WERI-Rb-1 (cell line): ENCODE results near the gene MGAT5.

Experiments
- DNase-seq: peaks from one replicate; pipeline ENCODE4 v3.0.0-alpha.2; 2020
- H3K27ac ChIP-seq: fragments of 250-450 bp; sonication (Bioruptor Pico); 2 replicates; pipeline ENCODE4 v1.5.1; 2020; ENCODE audit warnings: mild to moderate bottlenecking, moderate library complexity
- H3K27me3 ChIP-seq: fragments of 250-450 bp; sonication (Bioruptor Pico); 2 replicates; pipeline ENCODE4 v1.5.1; 2021; ENCODE audit warnings: mild to moderate bottlenecking, low read depth, moderate library complexity; ENCODE audit not compliant: insufficient read depth, severe bottlenecking
- H3K36me3 ChIP-seq: fragments of 250-450 bp; sonication (Bioruptor Pico); 2 replicates; pipeline ENCODE4 v1.5.1; 2020; ENCODE audit warnings: mild to moderate bottlenecking, moderate library complexity
- H3K4me3 ChIP-seq: 2 replicates; pipeline ENCODE4 v1.5.1; 2011; ENCODE audit warnings: low read depth, mild to moderate bottlenecking, control low read depth, low read length
- H3K9me3 ChIP-seq: fragments of 250-450 bp; sonication (Bioruptor Pico); 2 replicates; pipeline ENCODE4 v1.5.1; 2021; ENCODE audit warnings: mild to moderate bottlenecking, moderate library complexity; ENCODE audit not compliant: severe bottlenecking
- CTCF ChIP-seq: IDR thresholded peaks from 2 replicates; pipeline ENCODE4 v1.5.1; 2011; ENCODE audit warnings: low read depth, mild to moderate bottlenecking, control low read depth, inconsistent platforms, low read length

Gene MGAT5

GRCh38 chr2:134416018-134416417 is 162.1 kb downstream of the MGAT5 start:
- Histone ChIP-seq H3K4me3 (no peak overlapping the region), H3K36me3 (peaks cover 9% of the 10 kb centered on the region), H3K27me3 (no peaks in the 10 kb centered on the region), H3K9me3 (no peaks in the 10 kb centered on the region), H3K27ac (no peak overlapping the region)
- no peak for DNase-seq
- no peak for TF ChIP-seq CTCF

GRCh38 chr2:134416637-134417036 is 162.8 kb downstream of the MGAT5 start:
- H3K27me3 ChIP-seq = no peaks in the 10 kb centered on the region
- H3K4me3 ChIP-seq = no peak overlapping the region
- H3K36me3 ChIP-seq = peaks cover 9% of the 10 kb centered on the region
- no peak for DNase-seq
- no peak overlapping the region for H3K27ac ChIP-seq
- no peaks in the 10 kb centered on the region for H3K9me3 ChIP-seq
- no peak for TF ChIP-seq CTCF

- no peak for DNase-seq
- no peak overlapping the region for H3K27ac ChIP-seq
- H3K9me3 ChIP-seq = no peaks in the 10 kb centered on the region
- H3K4me3 ChIP-seq = no peak overlapping the region
- H3K27me3 ChIP-seq = no peaks in the 10 kb centered on the region
- H3K36me3 ChIP-seq = peaks cover 15% of the 10 kb centered on the region
- TF ChIP-seq CTCF = no peak
These were observed 164.2 kb downstream of the MGAT5 start for GRCh38 chr2:134417968-134418582.

- no peak for DNase-seq
- H3K36me3 ChIP-seq = peaks cover 30% of the 10 kb centered on the region
- TF ChIP-seq CTCF = no peak
These were observed 166.4 kb downstream of the MGAT5 start for GRCh38 chr2:134420259-134420658.

GRCh38 chr2:134420920-134421319 is 167.0 kb downstream of the MGAT5 start:
- Histone ChIP-seq H3K36me3 (peaks cover 30% of the 10 kb centered on the region), H3K27me3 (no peaks in the 10 kb centered on the region), H3K9me3 (no peaks in the 10 kb centered on the region), H3K27ac (no peak overlapping the region), H3K4me3 (no peak overlapping the region)
- no peak for TF ChIP-seq CTCF
- DNase-seq = no peak

More at GRCh38 chr2:134420259-134420658, 166.4 kb downstream of the MGAT5 start:
- H3K27me3 ChIP-seq = no peaks in the 10 kb centered on the region
- no peaks in the 10 kb centered on the region for H3K9me3 ChIP-seq
- no peak overlapping the region for H3K4me3 ChIP-seq
- no peak overlapping the region for H3K27ac ChIP-seq
